ENCODE results near the gene MAP3K15.

DNA sequence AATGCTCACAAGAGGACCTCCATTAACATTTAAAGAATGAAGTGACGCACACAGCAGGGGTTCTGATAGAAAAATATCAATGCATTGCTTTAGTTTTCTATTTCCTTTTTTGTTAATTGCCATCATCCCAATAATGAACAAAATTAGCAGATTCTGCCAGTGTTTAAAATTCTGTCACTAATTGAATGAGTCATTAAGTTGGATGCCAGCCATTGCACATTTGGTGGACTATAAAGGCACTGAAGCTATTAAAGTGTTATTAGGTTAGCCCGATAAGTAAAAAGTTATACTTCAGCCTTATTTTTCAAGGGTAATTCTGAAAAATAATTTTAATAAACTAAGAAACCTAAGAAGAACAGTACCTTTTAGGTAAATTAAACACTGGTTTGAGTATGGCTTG, 53.1 kb downstream of the MAP3K15 start:
- TF ChIP-seq, protein P1, sequence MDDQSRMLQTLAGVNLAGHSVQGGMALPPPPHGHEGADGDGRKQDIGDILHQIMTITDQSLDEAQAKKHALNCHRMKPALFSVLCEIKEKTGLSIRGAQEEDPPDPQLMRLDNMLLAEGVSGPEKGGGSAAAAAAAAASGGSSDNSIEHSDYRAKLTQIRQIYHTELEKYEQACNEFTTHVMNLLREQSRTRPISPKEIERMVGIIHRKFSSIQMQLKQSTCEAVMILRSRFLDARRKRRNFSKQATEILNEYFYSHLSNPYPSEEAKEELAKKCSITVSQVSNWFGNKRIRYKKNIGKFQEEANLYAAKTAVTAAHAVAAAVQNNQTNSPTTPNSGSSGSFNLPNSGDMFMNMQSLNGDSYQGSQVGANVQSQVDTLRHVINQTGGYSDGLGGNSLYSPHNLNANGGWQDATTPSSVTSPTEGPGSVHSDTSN (IDR thresholded peaks at IDR 0.05): no peak
- no peak for TF ChIP-seq CTCF (IDR thresholded peaks at IDR 0.05)
- no peak for TF ChIP-seq YY1 (IDR thresholded peaks at IDR 0.05; ENCODE audit: low read depth)
- TF ChIP-seq TEAD4 (IDR thresholded peaks at IDR 0.05; ENCODE audit: borderline replicate concordance, insufficient read depth): no peak
- TF ChIP-seq, protein P2, sequence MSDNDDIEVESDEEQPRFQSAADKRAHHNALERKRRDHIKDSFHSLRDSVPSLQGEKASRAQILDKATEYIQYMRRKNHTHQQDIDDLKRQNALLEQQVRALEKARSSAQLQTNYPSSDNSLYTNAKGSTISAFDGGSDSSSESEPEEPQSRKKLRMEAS (IDR thresholded peaks at IDR 0.05; ENCODE audit: low read depth): no peak
- TF ChIP-seq GATA2 (CRISPR knock-in tag; IDR thresholded peaks at IDR 0.05): no peak
- TF ChIP-seq TAF1 (IDR thresholded peaks at IDR 0.05; ENCODE audit: borderline replicate concordance, low read depth, low read length): no peak
- TF ChIP-seq EP300 (IDR thresholded peaks at IDR 0.05; ENCODE audit: borderline replicate concordance in 1 of 2, low read depth in 1 of 2, low read length in 1 of 2): no peak
- no peak for TF ChIP-seq GABPA (IDR thresholded peaks at IDR 0.05; ENCODE audit: low read depth)
- TF ChIP-seq EZH2phosphoT487 (IDR thresholded peaks at IDR 0.05; ENCODE audit: borderline replicate concordance, low read depth): no peak
- TF ChIP-seq ELF1 (IDR thresholded peaks at IDR 0.05): no peak
- TF ChIP-seq SMC3 (IDR thresholded peaks at IDR 0.05; ENCODE audit: low read depth, low read length): no peak
- no peak for TF ChIP-seq JUND (IDR thresholded peaks at IDR 0.05)
- no peak for TF ChIP-seq POLR2AphosphoS5 (IDR thresholded peaks at IDR 0.05; ENCODE audit: low read depth, low read length)
